HG03575 (cell line): ENCODE results near the gene AIMP1.

ENCODE experiments used
- ATAC-seq: cut with Tn5 transposase; IDR thresholded peaks from one replicate; pipeline ENCODE4 v1.9.1; 2021; ENCODE audit not compliant: unreplicated experiment, insufficient number of reproducible peaks, low FRiP score; ENCODE audit errors: extremely low read depth

AIMP1 gene

DNA sequence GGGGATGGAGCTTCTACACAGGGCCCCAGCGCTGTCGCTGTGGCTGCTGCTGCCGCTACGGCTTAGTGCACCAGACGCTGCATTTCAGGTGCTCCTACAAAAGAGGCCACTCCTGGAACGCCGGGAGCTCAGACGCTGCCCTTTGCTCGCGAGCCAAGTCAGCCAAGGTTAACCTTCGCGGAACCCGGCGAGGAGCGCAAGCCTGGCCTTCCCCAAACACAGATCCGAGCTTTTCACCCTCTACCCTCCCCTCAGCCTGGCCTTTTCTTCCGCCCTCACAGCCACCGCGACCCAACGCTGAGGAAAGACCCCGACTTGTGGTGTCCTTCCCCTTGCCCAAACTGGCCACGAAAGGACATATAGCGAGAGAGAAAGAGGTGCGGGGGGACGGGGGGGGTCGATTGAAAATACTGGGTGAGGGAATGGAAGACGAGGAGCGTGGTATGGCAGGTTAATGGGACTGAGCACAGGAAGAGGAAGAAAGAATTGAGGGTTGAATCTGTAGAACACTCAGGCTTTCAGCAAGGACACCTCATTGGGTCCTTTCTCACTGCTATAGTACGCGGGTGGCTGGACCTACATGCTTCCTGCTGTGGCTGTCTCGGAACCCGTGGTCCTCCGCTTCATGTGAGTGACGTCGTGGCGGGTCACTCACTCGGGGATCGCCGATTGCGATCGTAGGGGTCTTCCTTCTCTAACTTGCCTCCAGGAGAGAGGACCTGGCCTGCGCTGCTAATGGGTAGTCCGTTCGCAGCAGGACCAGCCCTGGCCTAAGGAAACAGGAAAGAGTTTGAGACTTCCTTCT is at the start of gene AIMP1, which contains the start of gene TBCK:
Gene AIMP1, plus strand, starts transcription at position 583 of the 805 bp plus-strand sequence. CDS start 8,460 bp downstream, outside the sequence.
Gene TBCK, minus strand, starts transcription at position 242 of the 805 bp plus-strand sequence. CDS start 7,249 bp downstream, outside the sequence.
- peak; percentile 74 for ATAC-seq

DNA sequence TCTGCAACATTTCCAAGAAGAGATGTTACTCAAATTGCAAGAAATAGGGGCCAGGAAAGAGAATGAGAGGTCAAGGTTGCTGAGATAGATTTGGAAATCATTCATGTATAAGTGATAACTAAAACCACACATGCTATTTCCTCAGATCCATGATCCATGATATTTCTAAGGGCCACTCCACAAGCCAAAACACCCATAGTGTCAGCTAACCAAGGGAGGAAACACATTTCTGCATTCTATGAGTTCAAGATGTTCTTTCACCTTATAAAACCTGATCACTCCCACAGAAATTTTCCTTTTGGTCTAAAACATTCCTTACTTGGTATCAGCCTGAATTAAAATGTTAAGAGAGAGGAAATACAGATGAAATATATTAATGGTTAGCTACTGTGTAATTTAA is 47.6 kb upstream of the AIMP1 start:
- ATAC-seq: no peak

DNA sequence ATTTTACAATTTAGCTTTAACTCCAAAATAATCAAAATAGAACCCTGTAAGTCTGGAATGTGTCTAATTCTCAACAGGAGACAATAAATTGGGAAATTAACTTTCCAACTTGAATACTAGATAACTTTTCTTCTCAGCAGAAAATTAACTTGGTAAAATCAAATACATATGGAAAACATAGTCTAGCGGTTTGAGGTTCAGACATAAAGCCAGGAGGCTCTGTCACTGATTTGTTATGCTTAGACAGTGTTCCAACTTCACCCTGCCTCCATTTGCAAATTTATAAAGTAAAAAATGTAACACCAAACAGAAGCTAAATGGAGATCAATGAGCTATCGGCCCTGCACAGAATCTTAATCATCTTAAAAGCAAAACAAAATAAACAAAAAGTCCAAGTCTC is 46.6 kb upstream of the AIMP1 start:
- no peak for ATAC-seq

DNA sequence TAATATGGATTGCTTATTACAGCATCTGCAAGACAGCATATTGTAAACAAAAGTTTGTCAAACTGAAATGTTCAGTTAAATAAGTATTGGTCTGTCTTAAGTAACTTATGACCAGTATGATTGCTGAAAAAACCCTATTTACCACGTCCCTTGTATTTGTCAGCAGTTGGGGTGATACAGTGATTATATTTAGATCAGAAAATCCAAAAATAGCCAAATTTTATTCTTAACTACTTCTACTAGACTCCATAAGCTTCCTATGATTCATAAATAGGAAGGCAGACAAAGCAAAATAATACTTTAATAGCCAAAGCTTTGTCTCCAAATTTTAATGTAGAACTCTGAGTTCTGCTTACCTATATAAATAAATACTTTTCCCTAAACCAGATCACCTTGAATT is 45.6 kb upstream of the AIMP1 start:
- no peak for ATAC-seq

DNA sequence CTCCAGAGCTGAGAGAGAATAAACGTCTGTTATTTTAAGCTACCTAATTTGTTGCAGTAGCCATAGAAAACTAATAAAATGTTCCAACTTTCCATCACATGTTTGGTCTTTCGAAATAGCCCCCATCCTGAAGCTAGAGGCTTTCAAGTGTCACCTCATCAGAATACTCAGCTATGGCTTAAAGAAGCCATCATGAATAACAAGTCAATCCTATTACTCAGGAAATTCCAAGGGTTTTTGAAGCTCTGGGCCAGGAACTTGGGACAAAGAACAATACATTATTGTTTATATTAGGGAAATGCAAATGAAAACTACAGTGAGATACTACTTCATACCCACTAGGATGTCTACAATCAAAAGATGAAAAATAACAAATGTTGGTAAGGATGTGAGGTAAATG is 42.5 kb upstream of the AIMP1 start:
- ATAC-seq: no peak

DNA sequence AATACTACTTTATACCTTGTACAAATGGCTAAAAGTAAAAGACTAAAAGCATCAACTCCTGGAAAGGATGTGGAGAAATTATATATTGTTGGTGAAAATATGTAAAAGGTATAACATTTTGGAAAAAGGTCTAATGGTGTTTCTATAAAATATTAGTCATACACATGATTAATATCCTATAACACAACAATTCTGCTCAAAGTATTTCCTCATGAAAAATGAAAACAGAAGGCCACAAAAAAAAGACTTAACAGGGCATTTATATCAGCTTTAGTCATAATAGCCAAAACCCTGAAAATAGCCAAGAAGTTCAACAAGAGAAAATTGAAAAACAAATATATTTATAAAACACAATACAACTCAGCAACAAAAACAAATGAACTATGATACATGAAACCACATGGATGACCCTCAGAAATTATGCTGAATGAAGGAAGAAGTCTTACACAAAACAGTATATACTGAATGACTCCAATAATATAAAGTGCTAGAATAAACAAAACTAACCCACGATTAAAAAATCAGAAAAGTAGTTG is 39.1 kb upstream of the AIMP1 start:
- no peak for ATAC-seq

DNA sequence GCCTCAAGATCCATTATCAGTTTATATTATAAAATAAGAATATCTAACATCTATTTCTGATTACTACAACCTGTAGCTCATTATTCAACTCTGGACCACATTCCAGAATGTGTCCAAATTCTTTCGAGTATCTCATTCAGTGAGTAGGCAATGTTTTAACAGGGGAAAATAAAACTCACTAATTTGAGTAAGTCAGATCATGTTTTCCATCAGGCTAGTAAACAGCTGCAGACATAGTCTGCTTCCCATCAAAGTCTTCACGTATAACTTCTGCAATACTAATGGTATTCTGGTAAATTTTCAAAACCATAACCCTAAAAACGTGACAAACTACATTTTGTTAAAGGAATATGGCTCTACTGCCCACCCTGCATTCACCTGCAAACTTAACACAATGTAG is 32.1 kb upstream of the AIMP1 start:
- no peak for ATAC-seq

DNA sequence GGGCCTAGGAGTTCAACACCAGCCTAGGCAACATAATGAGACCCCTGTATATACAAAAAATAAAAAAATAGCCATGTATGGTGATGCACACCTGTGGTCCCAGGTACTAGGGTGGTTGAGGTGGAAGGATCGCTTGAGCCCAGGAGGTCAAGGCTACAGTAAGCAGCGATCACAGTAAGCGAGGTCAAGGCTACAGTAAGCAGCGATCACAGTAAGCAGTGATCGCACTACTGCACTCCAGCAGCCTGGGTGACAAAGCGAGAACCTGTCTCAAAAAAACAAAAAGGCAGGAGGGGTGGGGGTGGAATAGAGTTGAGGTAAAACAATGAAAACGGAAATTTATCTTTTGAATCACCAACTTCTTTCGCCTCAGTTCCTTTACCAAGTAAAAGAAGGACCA is 29.7 kb upstream of the AIMP1 start:
- ATAC-seq: no peak

DNA sequence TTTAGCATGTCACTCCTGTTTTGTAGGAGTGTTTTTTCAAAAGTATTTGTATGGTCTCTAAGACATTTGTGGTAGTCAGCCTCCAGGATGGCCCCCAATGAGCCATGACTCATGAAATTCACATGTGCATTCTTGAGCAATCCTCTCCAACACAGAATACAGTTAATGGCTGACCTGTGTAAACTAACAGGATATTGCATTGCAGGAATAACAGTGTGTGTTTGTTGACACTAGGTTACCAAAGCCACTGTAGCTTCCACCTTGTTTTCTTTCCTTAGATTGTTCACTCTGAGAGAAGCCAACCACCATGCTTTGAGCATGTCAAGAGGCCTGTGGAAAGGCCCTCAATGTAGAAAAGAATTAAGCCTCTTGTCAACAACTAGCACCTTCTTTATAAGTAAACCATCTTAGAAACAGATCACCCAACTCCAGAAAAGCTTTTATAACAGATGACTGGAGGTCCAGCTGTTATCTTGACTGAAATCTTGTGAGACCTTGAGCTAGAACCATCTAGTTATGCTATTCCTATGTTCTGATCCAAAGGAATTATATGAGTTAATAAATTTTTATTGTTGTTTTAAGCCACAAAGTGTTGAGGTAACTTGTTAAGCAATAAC is 28.9 kb upstream of the AIMP1 start:
- ATAC-seq: no peak

DNA sequence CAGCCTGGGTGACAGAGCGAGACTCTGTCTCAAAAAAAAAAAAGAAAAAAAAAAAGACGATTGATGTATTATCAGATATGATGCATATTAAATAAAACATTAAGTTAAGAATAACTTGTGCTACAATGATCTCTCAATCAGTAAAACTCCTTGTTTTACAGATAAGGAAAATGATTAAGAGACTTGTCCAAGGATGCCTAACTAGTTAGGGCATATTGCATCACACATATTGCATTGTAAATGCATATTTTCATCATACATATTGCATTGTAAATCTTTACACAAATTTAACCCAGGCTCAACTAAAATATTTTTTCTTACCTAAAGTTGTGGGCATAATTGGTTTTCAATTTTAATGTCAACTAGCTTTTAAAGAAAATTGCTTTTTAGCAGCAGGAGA is 26.6 kb upstream of the AIMP1 start:
- ATAC-seq: no peak

DNA sequence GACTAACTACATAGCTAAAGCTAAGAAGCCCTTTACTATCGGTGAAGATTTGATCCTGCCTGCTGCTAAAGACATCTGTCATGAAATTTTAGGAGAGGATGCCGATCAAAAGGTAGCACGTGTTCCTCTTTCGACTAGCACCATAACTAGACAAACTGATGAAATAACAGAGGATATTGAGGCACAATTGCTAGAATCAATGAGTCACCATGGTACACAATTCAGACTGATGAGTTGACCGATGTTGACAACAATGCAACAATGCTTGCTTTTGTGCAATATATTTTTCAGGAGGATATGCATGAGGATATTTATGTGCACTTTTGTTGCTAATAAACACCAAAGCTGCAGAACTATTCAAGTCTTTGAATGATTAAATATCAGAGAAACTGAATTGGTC is 24.7 kb upstream of the AIMP1 start:
- no peak for ATAC-seq

DNA sequence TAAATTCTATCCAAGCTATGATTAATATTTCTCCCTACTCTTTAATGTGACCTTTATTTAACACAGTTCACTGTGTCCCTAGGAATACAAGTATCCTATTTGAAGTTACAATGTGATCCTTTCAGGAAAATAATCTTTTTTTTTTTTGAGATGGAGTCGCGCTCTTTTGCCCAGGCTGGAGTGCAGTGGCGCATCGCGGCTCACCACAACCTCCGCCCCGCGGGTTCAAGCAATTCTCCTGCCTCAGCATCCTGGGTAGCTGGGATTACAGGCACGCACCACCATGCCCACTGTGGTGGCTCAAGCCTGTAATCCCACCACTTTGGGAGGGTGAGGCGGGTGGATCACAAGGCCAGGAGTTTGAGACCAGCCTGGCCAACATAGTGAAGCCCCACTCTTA is 22.3 kb upstream of the AIMP1 start:
- ATAC-seq: no peak

DNA sequence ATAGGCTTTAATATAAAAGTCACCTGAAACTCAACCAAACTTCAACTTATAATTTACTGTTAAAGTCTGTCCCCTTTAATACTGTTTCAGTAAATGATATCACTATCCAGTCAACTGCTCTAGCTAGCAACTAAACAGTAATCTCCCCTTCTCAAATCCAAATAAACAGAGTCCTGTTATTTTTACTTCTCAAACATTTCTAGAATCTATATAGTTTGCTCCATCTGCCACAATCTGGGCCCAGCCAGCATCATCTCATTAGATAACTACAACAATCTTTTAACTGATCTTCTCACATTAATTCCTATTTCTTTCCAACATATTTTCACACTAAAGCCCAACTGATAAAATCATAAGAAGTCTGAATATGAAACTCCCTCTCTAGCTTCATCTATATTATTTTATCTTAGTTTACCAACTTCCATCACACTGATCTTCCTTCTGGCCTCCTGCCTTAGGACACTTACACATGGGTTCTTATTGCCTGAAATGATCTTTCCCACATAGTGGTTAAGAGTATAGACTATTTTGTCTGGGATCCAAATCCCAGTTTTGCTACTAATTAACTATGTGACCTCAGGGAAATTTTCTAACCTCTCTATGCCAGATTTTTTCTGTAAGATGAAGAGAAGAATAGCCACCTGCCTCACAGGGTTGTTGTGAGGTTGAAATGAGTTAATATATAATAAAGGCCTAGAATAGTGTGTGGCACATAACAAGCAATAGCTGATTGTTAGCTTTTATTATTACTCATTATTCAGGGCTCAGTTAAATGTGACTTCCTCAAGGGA is 18.9 kb upstream of the AIMP1 start:
- ATAC-seq: no peak

DNA sequence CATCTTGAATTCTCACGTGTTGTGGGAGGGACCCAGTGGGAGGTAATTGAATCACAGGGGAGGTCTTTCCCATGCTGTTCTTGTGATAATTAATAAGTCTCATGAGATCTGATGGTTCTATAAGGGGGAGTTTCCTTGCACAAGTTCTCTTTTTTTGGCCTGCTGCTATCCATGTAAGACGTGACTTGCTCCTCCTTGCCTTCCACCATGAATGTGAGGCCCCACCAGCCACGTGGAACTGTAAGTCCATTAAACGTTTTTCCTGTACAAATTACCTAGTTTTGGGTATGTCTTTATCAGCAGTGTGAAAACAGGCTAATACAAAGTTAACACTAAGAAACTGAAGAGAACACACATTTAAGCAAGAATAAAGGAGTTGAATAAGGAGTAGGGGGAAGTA is 16.4 kb upstream of the AIMP1 start:
- ATAC-seq: no peak

DNA sequence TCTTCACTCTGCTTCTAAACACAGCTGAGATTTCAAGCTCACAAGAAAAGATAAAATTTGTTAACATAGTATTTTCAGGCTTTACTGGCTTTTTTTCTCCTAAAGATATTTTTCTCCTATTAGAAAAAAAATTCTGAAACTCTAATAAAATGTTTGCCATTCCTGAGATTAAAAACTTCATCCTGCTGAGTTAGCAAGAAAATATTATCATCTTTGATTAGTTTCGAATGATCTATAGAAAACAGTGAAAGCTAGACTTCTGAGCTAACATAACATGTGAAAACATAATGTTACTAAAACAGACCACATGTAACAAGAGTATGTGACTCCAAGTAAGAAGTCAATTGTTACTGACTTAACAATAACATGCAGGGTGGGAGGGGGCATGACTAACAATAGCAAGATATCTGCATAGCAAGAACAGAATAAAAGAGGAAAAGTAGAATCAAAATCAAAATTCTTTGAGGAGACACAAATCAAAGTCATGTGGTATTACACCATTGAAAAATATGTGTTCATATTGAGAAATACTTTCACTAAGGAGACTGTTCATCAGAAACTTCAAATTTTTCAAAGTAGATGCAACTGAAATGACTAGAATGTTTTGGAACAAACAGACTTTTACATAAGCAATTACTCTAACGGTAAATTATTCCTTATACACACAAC is 14.8 kb upstream of the AIMP1 start:
- no peak for ATAC-seq

DNA sequence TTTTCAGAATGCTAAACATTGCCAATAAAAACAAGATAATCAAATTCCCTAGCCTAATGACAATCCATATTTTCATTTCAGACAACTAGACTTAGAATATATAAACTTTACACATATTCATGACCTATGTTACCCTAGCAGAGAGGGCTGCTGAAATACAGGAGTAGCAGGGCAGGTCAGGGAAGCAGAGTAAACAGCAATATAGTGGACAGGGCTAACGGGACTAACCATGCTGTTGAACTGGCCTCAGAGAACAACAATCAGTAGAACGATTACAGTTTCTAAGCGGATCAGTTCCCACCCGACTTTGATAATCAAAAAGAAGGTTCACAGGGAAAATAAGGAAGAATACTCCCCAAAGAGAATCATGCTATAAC is 14.3 kb upstream of the AIMP1 start:
- no peak for ATAC-seq

DNA sequence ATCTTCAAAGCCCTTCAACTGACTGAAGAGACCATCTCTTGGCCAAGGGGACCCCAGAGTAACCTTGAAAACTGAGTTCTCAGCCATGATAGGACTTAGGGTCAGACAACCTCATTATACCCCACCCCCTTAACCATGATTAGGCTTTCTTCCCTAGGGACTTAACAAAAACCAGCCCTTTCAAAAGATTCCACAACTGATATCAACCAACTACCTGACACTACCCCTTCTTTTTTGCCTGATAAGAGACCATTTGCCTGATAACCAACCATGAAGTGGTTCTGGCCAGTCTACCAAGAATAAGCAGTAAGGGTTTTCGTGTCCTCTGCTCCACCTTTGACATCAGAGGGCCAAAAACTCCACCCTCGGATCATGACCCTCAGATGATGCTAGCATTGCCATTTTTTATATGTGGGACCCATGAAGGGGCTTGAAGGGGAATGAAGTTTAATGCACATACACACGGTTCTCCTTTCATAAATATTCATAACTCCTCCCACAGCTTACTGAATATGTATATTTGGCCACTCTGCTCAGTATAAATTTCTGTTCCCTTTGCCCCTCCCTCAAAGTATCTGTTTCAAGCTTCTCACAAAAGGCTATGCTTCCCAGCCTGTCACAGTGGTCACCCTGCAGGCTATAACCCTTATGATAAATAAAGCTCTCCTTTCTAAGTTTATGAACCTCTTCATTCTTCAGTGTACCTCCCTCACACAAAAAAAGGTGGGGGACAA is 12.6 kb upstream of the AIMP1 start:
- no peak for ATAC-seq

DNA sequence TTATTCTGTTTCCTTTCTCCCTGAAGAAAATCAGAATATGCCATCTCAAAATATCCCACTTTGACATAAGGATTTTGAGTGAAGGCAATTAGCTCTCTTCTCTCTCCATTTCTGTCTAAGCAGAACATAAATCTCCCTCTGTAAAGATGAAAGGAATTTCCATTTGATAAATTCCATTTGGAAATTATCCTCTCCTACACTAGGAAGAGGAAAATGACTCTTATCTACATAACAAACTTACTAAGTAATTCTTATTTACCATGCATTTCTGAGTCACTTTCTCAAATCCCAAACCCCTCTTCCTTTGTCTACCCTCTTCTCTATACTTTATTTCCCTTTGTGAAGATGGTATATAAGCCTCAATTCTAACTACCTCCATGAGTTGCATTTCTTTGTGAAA is 11.7 kb upstream of the AIMP1 start:
- no peak for ATAC-seq
